Measurements from ENCODE around the gene PIP.
"Not testable (repeated sequence)": the region's sequence is repeated elsewhere in the genome, so short reads cannot be mapped to it uniquely, and the experiment has no call there.

PIP gene

DNA sequence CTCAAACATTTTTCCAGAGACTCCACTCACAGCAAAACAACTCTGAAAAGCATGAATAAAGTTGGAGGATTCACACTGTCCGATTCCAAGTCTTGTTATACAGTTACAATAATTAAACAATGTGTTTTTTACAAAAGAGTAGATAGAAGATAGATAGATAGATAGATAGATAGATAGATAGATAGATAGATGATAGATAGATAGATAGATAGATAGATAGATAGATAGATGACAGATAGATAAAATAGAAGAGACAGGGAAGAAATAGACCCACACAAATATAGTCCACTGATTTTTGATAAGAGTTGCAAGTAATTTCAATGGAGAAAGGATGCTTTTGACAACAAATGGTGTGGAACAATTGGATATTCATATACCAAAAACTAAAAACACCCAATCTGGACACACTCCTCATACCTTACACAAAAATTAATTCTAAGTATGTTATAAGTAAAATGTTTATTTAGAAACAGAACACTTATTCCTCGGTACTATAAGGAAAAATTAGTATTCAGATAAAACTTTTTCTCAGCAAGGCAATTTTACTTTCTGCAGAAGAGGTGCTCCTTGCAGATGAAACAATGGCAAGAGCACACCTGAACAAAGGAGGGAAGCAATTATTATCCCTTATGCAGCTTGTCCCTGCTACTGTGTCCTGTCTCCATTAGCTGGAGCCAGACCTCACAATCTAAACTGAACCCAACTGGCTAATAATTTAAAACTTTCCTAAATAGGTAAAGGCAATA is 45.7 kb downstream of the PIP start:
- DNase-seq (ENCODE audit: low read depth in 2 of 2): no peak

DNA sequence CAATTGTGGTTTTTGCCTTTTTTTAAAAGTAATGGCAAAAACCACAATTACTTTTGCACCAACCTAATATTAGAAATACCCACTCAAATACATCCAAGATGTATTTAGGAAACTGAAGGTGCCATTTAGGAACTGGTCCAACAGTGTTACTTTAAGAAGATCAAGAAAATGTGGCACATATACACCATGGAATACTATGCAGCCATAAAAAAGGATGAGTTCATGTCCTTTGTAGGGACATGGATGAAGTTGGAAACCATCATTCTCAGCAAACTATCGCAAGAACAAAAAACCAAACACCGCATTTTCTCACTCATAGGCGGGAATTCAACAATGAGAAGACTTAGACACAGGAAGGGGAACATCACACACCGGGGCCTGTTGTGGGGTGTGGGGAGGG is 48.9 kb downstream of the PIP start:
- DNase-seq (ENCODE audit: low read depth in 2 of 2): not testable (repeated sequence)

DNA sequence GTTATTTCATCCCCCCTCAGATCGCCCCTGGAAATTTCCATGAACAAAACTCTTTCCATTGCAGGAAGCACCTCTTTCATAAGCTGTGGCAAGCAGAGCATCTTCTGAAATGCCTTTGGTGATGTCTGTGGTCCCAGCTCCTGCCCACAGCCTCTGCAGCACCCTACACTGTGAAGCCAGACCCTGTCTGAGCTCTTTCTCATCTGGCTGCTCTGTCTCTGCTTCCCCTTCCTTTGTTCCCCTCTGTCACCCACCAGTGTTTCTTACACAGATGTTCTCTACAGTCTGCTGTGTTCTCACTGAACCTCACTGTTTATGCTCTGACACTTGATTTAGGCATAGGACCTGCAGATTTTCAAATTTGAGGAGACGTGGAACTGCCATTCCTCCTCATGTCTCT is 49.5 kb downstream of the PIP start:
- DNase-seq (ENCODE audit: low read depth in 2 of 2): no peak

DNA sequence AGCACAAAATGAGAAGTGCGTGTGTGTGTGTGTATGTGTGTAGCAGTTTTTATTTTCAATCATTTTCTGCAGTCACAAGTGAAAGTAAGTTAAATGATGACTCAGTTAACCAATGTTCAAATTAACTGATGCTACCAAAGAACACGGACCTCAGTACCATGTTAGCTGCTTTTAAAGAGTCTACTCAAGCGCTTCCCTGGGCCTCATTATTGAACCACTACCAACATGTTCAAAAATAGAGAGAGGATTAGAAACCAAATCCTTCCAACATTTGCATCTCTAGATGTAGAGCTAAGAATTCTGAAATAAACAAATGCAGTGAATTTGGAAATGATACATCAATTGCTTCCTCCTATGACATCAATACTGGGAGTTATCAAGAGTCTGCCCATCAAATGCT is 51.1 kb downstream of the PIP start, which contains the start of gene TAS2R39:
Gene TAS2R39, plus strand, starts transcription at position 396 of the 400 bp plus-strand sequence. Its CDS starts 0 bp downstream, at position 396.
- no peak for DNase-seq (ENCODE audit: low read depth in 2 of 2)

DNA sequence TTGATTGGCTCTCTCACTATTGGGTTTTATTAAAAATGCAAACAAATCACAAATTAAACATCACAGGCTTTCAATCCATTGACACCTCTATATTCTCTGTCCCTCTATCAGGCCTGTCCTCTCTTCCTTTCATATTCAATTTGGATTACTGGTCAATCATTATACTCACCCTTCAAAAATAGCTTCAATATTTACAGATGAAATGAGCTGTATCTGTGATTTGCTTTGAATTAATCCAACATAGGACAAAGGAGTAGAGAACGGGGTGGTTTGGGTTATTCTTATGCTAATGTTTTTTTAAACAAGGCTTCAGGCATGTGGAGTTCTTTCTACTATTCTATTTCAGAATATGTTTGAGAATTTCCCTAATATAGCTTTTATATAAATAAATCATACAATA is 53.7 kb downstream of the PIP start:
- no peak for DNase-seq (ENCODE audit: low read depth in 2 of 2)

DNA sequence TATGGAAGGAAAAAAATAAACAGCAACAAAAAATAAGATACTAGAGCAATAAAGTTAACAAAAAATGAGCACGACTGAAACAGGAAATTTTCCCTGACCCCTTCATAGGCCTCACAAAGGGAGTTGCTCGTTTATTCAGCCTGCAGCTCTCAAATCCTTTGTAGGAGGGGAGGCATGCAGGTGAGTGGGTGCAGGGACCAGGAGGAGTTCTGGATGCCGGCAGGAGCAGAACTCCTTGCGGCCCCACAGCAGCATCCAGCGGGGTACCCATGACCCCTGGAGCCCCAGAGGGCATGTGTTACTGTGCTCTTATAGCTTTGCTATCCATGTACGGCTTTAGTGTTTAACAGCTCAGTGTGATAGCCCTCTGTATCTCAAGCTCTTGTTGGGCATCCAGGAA is 57.1 kb downstream of the PIP start:
- no peak for DNase-seq (ENCODE audit: low read depth in 2 of 2)

All from stimulated activated CD4-positive, alpha-beta T cell treated with anti-CD3 and anti-CD28 coated beads, Interleukin-1b, Interleukin-23, amount 100 ng/mL, for 1 hour (primary cell).